ENCODE results near the gene FBXW12.

DNA sequence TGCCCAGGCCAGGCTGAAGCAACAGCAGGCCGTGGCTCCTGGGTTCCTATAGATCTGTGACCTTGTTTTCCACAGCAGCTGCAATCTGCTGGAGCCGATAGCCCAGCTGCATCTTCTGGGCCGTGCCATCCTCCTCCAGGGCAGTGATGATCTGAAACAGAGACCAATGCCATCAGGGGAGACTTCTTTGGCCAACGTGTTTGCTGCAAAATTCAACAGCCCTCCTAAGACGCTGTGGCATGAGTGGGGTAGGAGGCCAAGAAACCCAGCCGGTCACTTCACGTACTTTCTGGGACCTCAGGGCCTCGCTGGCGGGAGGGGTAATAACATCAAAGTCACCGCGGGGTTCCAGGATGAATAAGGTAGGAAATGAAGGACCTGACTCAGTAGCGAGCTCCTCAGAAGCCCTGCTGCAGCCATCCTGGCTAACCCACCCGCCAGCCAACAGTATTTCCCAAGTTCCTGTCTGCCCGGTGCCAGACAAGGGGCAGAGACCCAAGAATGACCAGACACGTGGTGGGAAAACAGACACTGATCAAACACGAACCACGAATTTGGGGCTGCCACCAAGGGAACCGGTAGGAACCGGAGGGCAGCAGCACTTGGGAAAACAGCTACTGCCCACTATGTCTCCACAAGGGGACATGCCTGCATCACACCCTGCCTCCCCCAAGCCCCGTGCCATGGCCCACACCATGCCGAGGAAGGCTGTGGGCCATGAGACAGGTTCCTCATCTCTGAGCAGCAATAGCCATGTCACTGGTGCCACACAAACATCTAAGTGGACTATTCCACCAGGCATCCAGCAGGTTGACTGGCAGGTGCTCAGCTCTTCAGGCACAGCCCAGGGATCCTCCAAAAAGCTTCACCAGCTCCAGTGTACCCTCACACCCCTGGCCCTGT is 32.7 kb downstream of the FBXW12 start:
- TF ChIP-seq, protein P1, sequence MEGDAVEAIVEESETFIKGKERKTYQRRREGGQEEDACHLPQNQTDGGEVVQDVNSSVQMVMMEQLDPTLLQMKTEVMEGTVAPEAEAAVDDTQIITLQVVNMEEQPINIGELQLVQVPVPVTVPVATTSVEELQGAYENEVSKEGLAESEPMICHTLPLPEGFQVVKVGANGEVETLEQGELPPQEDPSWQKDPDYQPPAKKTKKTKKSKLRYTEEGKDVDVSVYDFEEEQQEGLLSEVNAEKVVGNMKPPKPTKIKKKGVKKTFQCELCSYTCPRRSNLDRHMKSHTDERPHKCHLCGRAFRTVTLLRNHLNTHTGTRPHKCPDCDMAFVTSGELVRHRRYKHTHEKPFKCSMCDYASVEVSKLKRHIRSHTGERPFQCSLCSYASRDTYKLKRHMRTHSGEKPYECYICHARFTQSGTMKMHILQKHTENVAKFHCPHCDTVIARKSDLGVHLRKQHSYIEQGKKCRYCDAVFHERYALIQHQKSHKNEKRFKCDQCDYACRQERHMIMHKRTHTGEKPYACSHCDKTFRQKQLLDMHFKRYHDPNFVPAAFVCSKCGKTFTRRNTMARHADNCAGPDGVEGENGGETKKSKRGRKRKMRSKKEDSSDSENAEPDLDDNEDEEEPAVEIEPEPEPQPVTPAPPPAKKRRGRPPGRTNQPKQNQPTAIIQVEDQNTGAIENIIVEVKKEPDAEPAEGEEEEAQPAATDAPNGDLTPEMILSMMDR (IDR thresholded peaks at IDR 0.05; ENCODE audit: insufficient read depth, low read length, poor library complexity, severe bottlenecking): no peak
- TF ChIP-seq EZH2phosphoT487 (conservative IDR thresholded peaks at IDR 0.05; ENCODE audit: low read length): no peak

Data from SU-DHL-6 (cell line).